ENCODE data around the gene DZIP1L.

DZIP1L gene

DNA sequence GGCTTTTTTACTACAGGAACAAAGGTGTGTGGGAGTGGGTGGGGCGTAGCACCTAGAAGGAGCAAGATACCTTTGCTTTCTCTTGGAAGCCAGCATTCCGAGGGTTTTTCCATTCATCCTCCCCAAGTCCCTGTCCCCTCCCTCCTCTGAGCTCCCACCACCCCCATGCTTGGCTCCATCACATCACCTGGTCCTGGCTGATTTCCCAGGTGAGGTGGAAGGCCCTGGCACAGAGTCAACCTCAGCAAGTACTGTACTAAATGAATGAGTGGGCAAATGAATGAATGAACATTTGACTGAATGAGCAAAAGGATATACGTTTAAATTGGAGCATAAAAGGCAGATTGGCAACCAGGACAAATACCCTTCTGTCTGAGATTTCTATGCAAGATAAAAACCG, 45.4 kb downstream of the DZIP1L start:
- Histone ChIP-seq H3K4me1 (no peaks in the 10 kb centered on the region), H4K20me1 (no peaks in the 10 kb centered on the region), H3K9me3 (no peaks in the 10 kb centered on the region), H3K4me3 (no peak overlapping the region), H3K4me2 (no peak overlapping the region), H3K27me3 (no peaks in the 10 kb centered on the region), H3K36me3 (no peaks in the 10 kb centered on the region), H3K9ac (no peak overlapping the region), H3K27ac (no peak overlapping the region)
- no peak for TF ChIP-seq Cebpa-rat (IDR thresholded peaks at IDR 0.05)

DNA sequence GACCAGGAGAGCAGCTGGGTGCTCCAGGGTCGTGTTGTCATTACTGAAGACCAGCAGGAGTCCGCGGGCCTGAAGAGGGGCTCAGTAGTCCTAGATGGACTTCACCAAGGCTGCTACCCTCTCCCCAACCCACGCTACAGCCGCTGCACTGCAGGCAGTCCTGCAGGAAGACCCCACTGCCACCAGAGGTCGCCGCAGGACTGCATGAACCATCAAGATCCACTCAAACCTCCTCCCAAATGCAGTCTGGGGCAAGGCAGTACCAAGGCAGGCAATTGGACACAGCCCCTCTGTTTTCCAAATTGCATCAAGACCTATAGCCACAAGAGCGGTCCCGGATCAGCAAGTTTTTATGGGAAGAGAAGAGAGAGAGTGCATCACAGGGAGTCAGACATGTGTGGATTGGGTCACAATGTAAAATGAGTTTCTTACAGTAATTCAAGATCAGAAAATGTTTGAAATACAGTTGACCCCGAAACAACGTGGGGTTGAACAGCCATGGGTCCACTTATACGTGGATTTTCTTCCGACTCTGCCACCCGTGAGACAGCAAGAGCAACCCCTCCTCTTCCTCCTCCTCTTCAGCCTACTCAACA, 46.7 kb downstream of the DZIP1L start:
- Histone ChIP-seq H3K9me3 (no peaks in the 10 kb centered on the region), H3K4me3 (no peak overlapping the region), H3K27ac (no peak overlapping the region), H4K20me1 (no peaks in the 10 kb centered on the region), H3K4me2 (no peak overlapping the region), H3K4me1 (no peaks in the 10 kb centered on the region), H3K36me3 (no peaks in the 10 kb centered on the region), H3K27me3 (no peaks in the 10 kb centered on the region), H3K9ac (no peak overlapping the region)
- no peak for TF ChIP-seq Cebpa-rat (IDR thresholded peaks at IDR 0.05)

DNA sequence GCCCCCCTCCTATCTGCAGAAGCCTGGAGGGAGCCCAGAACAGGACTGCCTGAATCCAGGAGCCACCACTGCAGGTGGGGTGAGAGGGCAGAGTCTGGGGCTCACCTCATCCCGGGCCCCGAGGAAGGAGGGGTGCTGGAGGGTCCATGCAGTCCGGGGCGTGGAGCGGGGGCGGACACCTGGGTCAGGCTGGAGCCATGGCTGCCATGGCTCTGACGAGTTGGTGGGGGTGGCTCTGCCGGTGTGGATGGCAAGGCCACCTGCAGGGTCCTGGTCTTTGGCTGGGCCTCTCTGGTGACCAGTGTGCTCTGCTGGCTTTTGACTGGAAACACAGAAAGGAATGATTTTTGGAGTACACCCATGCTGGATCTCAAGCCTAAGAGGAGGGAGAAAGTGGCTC, 47.4 kb downstream of the DZIP1L start:
- Histone ChIP-seq H4K20me1 (no peaks in the 10 kb centered on the region), H3K4me2 (no peak overlapping the region), H3K9ac (no peak overlapping the region), H3K4me1 (no peaks in the 10 kb centered on the region), H3K27me3 (no peaks in the 10 kb centered on the region), H3K4me3 (no peak overlapping the region), H3K9me3 (no peaks in the 10 kb centered on the region), H3K36me3 (no peaks in the 10 kb centered on the region), H3K27ac (no peak overlapping the region)
- TF ChIP-seq Cebpa-rat (IDR thresholded peaks at IDR 0.05): no peak

DNA sequence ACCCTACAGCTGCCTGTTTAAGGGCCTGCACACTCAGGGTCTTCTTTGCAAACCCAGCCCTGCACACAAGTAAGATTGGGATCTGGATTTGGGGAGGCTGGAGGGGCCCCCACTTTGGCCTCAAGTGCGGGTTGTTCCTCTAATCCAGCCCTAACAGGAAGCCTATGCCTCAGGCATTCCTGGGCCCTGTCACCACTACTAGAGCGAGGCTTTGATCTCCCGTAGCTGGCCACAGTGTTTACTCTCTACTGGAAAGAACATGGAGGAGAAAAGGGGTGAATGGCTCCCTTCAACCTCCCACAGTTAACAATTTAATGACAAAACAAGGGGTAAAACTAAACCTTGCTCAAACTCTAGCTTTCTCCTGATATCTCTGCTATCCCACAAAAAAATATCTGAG, 48.4 kb downstream of the DZIP1L start:
- no peak for TF ChIP-seq Cebpa-rat (IDR thresholded peaks at IDR 0.05)
- Histone ChIP-seq H3K9ac (no peak overlapping the region), H3K4me1 (no peaks in the 10 kb centered on the region), H3K36me3 (no peaks in the 10 kb centered on the region), H3K9me3 (no peaks in the 10 kb centered on the region), H3K4me2 (no peak overlapping the region), H4K20me1 (no peaks in the 10 kb centered on the region), H3K27ac (no peak overlapping the region), H3K4me3 (no peak overlapping the region), H3K27me3 (no peaks in the 10 kb centered on the region)

DNA sequence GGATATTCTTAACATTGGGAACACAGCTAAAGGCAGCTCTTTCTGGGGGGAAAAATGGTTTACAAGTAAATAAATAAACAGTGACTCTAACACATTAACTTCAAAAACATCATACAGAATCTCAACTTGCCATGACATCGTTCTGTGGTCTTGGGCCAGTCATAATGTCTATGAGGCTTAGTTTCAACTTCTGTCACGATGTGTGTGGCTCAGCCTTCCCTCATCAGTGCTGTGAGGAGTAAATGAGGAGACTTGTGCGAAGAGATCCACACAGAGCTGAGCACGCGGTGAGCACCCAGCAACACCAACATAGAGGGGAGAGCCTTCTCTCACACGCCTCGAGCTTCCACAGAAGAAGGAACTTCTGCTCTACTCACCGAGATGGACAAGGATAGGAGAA, 49.0 kb downstream of the DZIP1L start:
- no peak for TF ChIP-seq Cebpa-rat (IDR thresholded peaks at IDR 0.05)
- Histone ChIP-seq H3K4me1 (no peaks in the 10 kb centered on the region), H3K4me3 (no peak overlapping the region), H3K4me2 (no peak overlapping the region), H3K9me3 (no peaks in the 10 kb centered on the region), H3K27ac (no peak overlapping the region), H3K9ac (no peak overlapping the region), H4K20me1 (no peaks in the 10 kb centered on the region), H3K27me3 (no peaks in the 10 kb centered on the region), H3K36me3 (no peaks in the 10 kb centered on the region)

DNA sequence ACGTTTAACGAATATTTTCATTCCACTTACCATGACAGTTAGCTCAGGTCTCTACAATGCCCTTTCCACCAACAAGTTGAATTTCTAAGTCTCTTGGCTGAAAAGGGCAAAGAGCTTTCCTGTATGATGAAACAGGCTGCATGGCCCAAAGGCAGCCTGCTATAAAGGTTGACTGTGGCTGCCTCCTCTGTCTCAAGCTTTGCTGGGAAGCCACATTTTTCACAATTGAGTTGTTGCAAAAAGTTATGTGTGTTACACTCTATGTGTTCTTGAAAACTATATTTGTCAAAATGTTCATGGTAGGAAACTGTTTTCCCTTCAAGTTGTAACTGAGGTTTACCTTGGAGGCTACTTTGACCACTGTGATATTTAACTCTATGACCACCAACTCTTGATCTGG, 49.5 kb downstream of the DZIP1L start:
- Histone ChIP-seq H3K27ac (no peak overlapping the region), H3K36me3 (no peaks in the 10 kb centered on the region), H3K9me3 (no peaks in the 10 kb centered on the region), H3K4me2 (no peak overlapping the region), H3K9ac (no peak overlapping the region), H3K27me3 (no peaks in the 10 kb centered on the region), H3K4me3 (no peak overlapping the region), H3K4me1 (peaks cover 2% of the 10 kb centered on the region; the same call in 1 of the 2 replicates), H4K20me1 (no peaks in the 10 kb centered on the region)
- no peak for TF ChIP-seq Cebpa-rat (IDR thresholded peaks at IDR 0.05)

DNA sequence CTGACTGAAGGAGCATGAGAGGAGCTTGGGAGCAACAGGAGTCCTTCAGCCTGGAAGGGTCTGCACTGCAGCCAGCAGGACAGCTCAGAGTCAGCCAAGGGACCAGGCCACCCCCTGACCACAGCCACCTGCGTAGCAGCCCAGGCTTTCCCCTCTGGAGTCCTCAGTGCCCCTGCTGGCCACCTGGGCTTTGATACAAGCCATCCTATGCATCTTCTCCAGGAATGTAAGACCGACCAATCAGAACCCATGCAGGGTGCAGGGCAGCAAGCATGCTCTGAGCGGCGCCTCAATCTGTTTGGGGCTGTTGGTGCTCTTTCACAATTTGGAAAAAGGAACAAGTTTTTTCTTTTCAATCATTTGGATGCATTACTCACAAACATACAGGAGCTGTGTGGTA, 52.0 kb downstream of the DZIP1L start:
- Histone ChIP-seq H3K27ac (no peak overlapping the region), H3K27me3 (no peaks in the 10 kb centered on the region), H4K20me1 (no peaks in the 10 kb centered on the region), H3K36me3 (no peaks in the 10 kb centered on the region), H3K4me3 (no peak overlapping the region), H3K9me3 (no peaks in the 10 kb centered on the region), H3K4me1 (peaks cover 7% of the 10 kb centered on the region; the same call in 1 of the 2 replicates), H3K9ac (no peak overlapping the region), H3K4me2 (no peak overlapping the region)
- no peak for TF ChIP-seq Cebpa-rat (IDR thresholded peaks at IDR 0.05)

DNA sequence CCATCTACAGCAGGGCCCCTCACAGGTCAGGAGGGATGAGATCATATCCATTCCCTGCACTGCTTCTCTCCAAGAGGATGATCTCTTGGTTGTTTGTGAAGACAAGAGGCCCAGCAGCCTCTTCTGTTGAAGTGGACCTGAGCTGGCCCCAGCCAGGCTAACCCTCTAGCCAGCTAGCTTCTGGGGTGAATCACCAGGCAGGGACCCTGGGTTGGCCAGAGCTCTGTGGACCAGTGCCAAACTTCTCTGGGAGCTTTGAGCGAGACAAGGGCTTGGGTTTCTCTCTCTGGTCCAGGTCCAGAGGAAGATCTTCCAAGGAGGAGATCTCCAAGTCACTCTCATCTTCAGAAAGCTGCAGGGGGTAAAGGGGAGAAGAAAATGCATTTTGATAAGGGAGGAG, 52.8 kb downstream of the DZIP1L start:
- Histone ChIP-seq H4K20me1 (no peaks in the 10 kb centered on the region), H3K9ac (no peak overlapping the region), H3K27me3 (no peaks in the 10 kb centered on the region), H3K4me2 (no peak overlapping the region), H3K4me1 (peaks cover 7% of the 10 kb centered on the region; the same call in 1 of the 2 replicates), H3K27ac (no peak overlapping the region), H3K9me3 (no peaks in the 10 kb centered on the region), H3K4me3 (no peak overlapping the region), H3K36me3 (no peaks in the 10 kb centered on the region)
- TF ChIP-seq Cebpa-rat (IDR thresholded peaks at IDR 0.05): no peak

DNA sequence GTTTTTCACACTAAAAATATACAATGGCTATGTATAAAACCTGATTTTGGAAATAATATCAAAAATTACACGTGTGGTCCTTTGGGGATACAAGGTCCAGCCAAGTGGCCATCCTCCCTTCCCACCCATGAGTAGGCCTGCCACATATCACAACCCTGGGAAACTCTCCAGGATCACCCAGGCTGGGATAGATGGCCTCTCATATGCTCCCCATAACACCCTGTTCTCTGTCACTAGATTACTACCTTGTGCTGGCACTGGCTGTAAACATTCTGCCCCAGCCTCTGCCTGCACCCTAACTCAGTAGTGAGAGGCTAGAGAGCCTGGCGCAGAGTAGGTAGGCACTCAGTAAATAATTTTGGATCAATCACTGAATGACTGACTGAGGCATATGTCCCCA, 53.4 kb downstream of the DZIP1L start:
- peaks cover 7% of the 10 kb centered on the region; the same call in 1 of the 2 replicates for H3K4me1 ChIP-seq
- no peak overlapping the region for H3K4me3 ChIP-seq
- no peaks in the 10 kb centered on the region for H3K27me3 ChIP-seq
- no peaks in the 10 kb centered on the region for H4K20me1 ChIP-seq
- H3K36me3 ChIP-seq: no peaks in the 10 kb centered on the region
- H3K9ac ChIP-seq: no peak overlapping the region
- no peak for TF ChIP-seq Cebpa-rat (IDR thresholded peaks at IDR 0.05)
- H3K4me2 ChIP-seq: no peak overlapping the region
- no peaks in the 10 kb centered on the region for H3K9me3 ChIP-seq
- H3K27ac ChIP-seq: no peak overlapping the region

DNA sequence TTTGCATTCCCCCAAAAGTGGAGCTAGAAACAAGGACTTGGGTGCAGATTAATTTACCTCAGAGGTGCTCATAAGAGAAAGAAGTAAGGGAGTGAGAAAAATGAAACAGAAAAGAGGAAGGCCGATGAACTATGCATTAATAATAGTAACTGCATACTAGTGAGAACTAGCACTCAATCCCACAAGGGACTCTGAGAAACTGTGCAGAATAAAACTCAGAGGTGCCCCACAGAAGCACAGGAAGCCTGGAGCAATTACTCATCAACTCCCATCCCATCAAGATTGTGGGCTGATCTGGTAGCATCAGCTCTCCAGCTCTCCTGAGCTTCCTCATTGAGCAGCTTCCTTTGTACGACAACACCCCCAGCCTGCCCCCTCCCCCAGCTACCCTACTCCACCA, 54.6 kb downstream of the DZIP1L start:
- Histone ChIP-seq H4K20me1 (no peaks in the 10 kb centered on the region), H3K4me3 (no peak overlapping the region), H3K27ac (no peak overlapping the region), H3K4me1 (peaks cover 7% of the 10 kb centered on the region; the same call in 1 of the 2 replicates), H3K4me2 (peak overlapping the region; percentile 37; the same call in 1 of the 2 replicates), H3K27me3 (no peaks in the 10 kb centered on the region), H3K36me3 (no peaks in the 10 kb centered on the region), H3K9me3 (no peaks in the 10 kb centered on the region), H3K9ac (no peak overlapping the region)
- no peak for TF ChIP-seq Cebpa-rat (IDR thresholded peaks at IDR 0.05)

DNA sequence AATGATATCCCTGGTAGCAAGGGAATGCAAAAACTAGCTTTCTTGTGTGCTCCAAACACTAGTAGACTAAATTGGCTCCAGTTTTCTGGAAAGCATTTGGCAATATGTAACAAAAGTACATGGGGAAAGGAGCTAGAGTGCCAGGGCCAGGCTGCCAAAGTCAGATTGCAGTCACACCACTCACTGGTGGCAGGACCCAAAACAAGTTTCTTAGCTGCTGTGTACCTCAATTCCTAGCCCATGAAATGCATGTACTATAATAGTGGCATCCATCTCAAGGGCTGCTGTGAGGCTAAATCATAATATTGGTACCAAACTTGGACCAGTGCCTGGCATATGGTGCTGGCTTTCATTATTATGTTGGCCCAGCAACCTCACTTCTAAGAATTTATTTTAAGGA, 56.1 kb downstream of the DZIP1L start:
- Histone ChIP-seq H3K27ac (no peak overlapping the region), H3K9ac (no peak overlapping the region), H3K4me3 (no peak overlapping the region), H3K9me3 (no peaks in the 10 kb centered on the region), H4K20me1 (no peaks in the 10 kb centered on the region), H3K27me3 (no peaks in the 10 kb centered on the region), H3K36me3 (no peaks in the 10 kb centered on the region), H3K4me2 (no peak overlapping the region), H3K4me1 (peaks cover 7% of the 10 kb centered on the region; the same call in 1 of the 2 replicates)
- TF ChIP-seq Cebpa-rat (IDR thresholded peaks at IDR 0.05): no peak
